Small intestine (tissue), 7 donors: ENCODE data around the gene PNN. TPM values are rescaled to one million over a fixed set of nuclear protein-coding genes. Genes with fewer than 3 reads are reported as not detected.
"Not testable (repeated sequence)": the region's sequence is repeated elsewhere in the genome, so short reads cannot be mapped to it uniquely, and the experiment has no call there.

Experiments used
- DNase-seq, 2 donors: peaks; one replicate each; pipeline versions ENCODE4 v3.0.0 to v3.0.0-alpha.2; 2013
- FAIRE-seq: peaks from 2 replicates; lab custom pipeline; 2012; peaks lifted over from hg19 to GRCh38; lab: Jason Lieb, UNC
- H3K27ac ChIP-seq, 3 donors: one replicate each; pipeline ENCODE4 v1.5.1; 2013; ENCODE audit warnings: low read length in 2 of 3, mild to moderate bottlenecking in 2 of 3, control low read depth in 1 of 3, inconsistent platforms in 1 of 3, low read depth in 1 of 3, moderate library complexity in 1 of 3
- H3K27me3 ChIP-seq, 3 donors: one replicate each; pipeline ENCODE4 v1.6.1; 2013; ENCODE audit warnings: low read length in 3 of 3, inconsistent platforms in 1 of 3; ENCODE audit not compliant: control insufficient read depth in 3 of 3, insufficient read depth in 3 of 3
- H3K36me3 ChIP-seq, 3 donors: one replicate each; pipeline ENCODE4 v1.6.1; 2013; ENCODE audit warnings: low read length in 3 of 3, inconsistent platforms in 1 of 3, low read depth in 1 of 3, mild to moderate bottlenecking in 1 of 3, moderate library complexity in 1 of 3; ENCODE audit not compliant: control insufficient read depth in 3 of 3, insufficient read depth in 2 of 3
- H3K4me1 ChIP-seq, 3 donors: one replicate each; pipeline ENCODE4 v1.6.1; 2013; ENCODE audit warnings: low read length in 2 of 3, inconsistent platforms in 1 of 3, low read depth in 1 of 3, mild to moderate bottlenecking in 1 of 3, moderate library complexity in 1 of 3; ENCODE audit not compliant: control insufficient read depth in 3 of 3, insufficient read depth in 2 of 3
- H3K4me3 ChIP-seq, 3 donors: one replicate each; pipeline ENCODE4 v1.5.1; 2013; ENCODE audit warnings: low read length in 3 of 3, control low read depth in 1 of 3, inconsistent platforms in 1 of 3, low read depth in 1 of 3, mild to moderate bottlenecking in 1 of 3, moderate library complexity in 1 of 3
- H3K9me3 ChIP-seq, 2 donors: one replicate each; pipeline ENCODE4 v1.6.1; 2013; ENCODE audit warnings: low read depth in 1 of 2, low read length in 1 of 2; ENCODE audit not compliant: control insufficient read depth in 2 of 2, insufficient read depth in 1 of 2
- WGBS, 3 donors: extraction: QIAGEN DNeasy Blood & Tissue Kit; methylation state at CpG; one replicate each; pipeline ENCODE4 v1.1.7; 2013; 5-methylcytosine and 5-hydroxymethylcytosine counted together
- polyA plus RNA-seq, 4 donors: library from polyadenylated mRNA; stranded (reverse) in 3 of 4; unstranded in 1 of 4; fragments of 200-250 nt in 3 of 4; fragments of 120-200 nt in 1 of 4; gene quantifications; one replicate each; pipeline versions ENCODE4 v1.2.1 to v1.2.3, GENCODE V29; 2013
- donor health status: healthy with polysubstance abuse.
- donor health status: control.
- donor health status: control.
- donor health status: Bipolar disorder and iron deficiency.
- donor health status: healthy.

The PNN gene
- polyA plus RNA-seq, 4 donors = 21.1 to 129 (median 29.2) TPM

DNA sequence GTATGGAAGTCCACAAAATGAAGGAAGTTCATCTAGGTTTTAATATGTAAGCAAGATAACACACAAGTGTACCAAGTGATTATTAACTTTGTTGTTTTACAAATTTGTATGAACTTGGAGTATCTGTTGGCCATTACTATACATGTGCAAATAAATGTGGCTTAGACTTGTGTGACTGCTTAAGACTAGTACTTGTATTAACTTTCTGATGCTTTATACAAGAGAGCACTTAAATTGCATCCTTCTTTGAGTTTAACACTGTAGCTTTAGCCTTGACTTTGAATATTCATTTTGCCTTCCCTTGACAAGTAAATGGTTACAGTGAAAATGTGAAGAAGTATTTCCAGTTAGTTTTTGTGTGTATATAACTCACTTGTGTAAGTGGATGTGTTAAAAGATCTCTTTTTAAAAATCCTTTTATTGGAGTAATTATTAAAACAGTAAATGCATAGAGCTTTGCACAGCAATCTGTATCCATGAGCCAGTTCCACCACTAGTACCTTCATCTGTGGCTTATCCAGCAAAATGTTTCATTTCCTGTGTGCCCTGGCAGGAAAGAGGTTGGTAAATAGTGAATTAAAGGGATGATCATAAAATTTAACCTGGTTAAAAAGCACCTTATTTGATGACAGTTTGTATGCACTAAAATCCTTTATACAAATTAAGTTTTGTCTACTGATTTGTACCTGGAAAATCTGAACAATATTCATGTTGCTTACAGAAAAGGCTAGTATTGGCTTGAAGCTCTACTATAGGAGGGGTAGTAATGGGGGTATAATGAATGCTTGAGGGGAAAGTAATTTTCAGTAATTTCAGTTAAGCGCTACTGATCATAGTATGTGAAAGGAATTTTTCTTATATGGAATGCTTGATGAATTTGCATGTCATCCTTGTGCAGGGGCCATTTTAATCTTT, 8.0 kb downstream of the PNN start:
- FAIRE-seq (no peak), DNase-seq (no peak)
- H3K9me3 ChIP-seq = no peaks in the 10 kb centered on the region
- 93 to 100% (median 97%) methylated on average over 1 of the region's 1 CpG for WGBS, 3 donors
- H3K27me3 ChIP-seq = no peaks in the 10 kb centered on the region
- peaks cover 0 to 8% (median 0%) of the 10 kb centered on the region in 3 donors for H3K4me1 ChIP-seq
- no peak overlapping the region for H3K27ac ChIP-seq
- H3K4me3 ChIP-seq = no peak overlapping the region
- H3K36me3 ChIP-seq = peaks cover 19 to 36% (median 21%) of the 10 kb centered on the region in 3 donors

DNA sequence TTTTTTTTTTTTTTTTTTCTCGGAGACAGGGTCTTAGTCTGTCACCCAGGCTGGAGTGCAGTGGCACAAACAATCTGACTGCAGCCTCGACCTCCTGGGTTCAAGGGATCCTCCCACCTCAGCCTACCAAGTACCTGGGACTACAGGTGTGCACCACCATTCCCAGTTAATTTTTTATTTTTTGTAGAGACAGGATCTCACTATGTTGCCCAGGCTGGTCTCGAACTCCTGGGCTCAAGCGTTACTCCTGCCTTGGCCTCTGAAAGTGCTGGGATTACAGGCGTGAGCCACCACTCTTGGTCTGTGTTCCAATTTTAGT, 8.6 kb downstream of the PNN start:
- DNase-seq, H3K27me3 ChIP-seq, H3K9me3 ChIP-seq, H3K4me3 ChIP-seq, FAIRE-seq, H3K27ac ChIP-seq, H3K4me1 ChIP-seq: not testable (repeated sequence)
- 91 to 94% (median 93%) methylated on average over 5 of the region's 5 CpGs for WGBS, 3 donors
- peaks cover 15 to 30% (median 18%) of the 10 kb centered on the region in 3 donors for H3K36me3 ChIP-seq

DNA sequence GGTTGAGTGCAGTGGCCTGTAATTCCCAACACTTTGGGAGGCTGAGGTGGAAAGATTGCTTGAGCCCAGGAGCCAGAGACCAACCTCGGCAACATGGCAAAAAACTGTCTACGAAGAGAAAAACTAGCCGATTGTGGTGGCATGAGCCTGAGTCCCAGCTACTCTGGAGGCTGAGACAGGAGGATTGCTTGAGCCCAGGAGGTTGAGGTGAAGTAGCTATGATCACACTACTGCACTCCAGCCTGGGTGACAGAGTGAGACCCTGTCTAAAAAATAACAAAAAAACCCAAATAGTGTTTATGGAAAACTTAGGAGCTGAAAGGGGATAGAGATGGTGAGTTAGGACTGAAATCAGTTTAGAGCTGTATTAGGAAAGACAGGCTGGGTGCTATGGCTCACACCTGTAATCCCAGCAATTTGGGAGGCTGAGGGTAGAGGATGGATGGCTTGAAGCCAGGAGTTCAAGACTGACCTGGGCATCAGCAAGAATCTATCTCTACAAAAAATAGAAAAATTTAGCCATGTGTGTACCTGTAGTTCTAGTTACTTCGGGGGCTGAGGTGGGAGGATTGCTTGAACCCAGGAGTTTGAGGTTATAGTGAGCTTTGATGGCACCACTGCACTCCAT, 9.7 kb downstream of the PNN start:
- Histone ChIP-seq H3K4me3 (no peak overlapping the region), H3K9me3 (no peaks in the 10 kb centered on the region), H3K36me3 (peaks cover 9 to 21% (median 16%) of the 10 kb centered on the region in 3 donors), H3K27me3 (no peaks in the 10 kb centered on the region), H3K4me1 (peaks cover 0 to 8% (median 0%) of the 10 kb centered on the region in 3 donors), H3K27ac (peak overlapping the region in 1 of 3 donors; percentile 14)
- no peak for FAIRE-seq
- DNase-seq = no peak
- WGBS, 3 donors = 96 to 98% (median 98%) methylated on average over 4 of the region's 4 CpGs

DNA sequence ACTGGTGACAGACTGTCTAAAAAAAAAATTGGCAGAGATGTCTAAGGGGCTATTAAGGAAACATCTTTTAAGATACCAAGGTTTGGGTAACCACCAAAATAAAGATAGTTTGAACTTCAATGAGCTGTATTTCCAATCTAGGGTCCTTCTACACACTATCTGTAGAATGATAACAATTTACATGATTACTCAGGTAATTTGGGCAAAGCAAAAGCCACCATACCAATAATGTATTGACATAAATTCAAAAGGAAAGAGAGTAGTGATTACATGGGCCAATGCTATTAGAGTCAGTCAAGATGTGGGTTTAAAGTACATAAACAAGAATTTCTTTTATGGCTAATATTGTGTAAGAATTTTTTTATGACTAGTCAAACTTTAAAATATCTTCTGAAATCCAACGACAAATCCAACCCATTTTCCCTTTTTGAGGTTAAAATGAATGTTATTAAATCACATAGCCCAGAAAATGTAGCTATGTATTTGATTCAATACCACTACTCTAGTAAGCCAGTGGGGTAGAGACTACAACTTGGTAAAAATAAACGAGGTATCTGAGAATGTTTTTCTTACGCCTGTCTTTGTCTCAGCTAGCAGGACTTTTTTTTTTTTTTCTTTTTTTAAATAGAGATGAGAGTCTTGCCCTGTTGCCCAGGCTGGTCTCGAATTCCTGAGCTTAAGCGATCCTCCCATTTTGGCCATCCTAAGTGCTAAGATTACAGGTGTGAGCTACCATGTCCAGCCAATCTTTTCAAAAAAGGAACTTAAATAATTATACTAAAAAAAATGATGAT, 10.4 kb downstream of the PNN start:
- DNase-seq (peak in 1 of 2 donors; percentile 52), FAIRE-seq (no peak)
- peaks cover 0 to 8% (median 0%) of the 10 kb centered on the region in 3 donors for H3K4me1 ChIP-seq
- no peaks in the 10 kb centered on the region for H3K27me3 ChIP-seq
- H3K36me3 ChIP-seq = peaks cover 8 to 19% (median 14%) of the 10 kb centered on the region in 3 donors
- H3K9me3 ChIP-seq = no peaks in the 10 kb centered on the region
- H3K27ac ChIP-seq = peak overlapping the region in 1 of 3 donors; percentile 61
- H3K4me3 ChIP-seq = no peak overlapping the region
- 76 to 87% (median 81%) methylated on average over 5 of the region's 5 CpGs for WGBS, 3 donors

DNA sequence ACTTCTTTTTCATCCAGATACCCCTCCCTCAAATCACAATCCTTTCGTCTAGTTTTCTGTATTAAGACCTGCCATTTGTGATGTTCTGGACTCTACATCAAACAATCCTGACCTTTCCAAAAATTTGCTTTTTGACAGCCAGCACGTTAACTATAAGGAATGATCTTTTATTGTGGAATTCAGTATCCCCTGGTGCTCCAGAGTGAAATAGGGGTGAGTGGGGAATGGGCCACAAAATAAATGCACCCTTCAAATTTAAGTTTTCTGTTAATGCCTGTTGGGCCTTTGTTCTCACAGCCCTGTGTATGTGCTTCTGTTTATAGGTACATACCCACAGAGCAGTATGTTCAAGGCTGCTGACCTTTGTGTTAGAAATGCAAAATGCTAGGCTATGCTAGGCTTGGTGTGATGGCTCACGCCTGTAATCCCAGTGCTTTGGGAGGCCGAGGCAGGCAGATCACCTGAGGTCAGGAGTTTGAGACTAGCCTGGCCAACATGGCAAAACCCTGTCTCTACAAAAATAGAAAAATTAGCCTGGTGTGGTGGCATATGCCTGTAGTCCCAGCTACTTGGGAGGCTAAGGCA, 12.0 kb downstream of the PNN start:
- no peak overlapping the region for H3K27ac ChIP-seq
- H3K9me3 ChIP-seq = no peaks in the 10 kb centered on the region
- H3K36me3 ChIP-seq = peaks cover 2 to 12% (median 2%) of the 10 kb centered on the region in 3 donors
- no peak for DNase-seq
- peaks cover 0 to 8% (median 0%) of the 10 kb centered on the region in 3 donors for H3K4me1 ChIP-seq
- no peak overlapping the region for H3K4me3 ChIP-seq
- no peak for FAIRE-seq
- no peaks in the 10 kb centered on the region for H3K27me3 ChIP-seq
- WGBS, 3 donors = 89 to 94% (median 91%) methylated on average over 4 of the region's 4 CpGs

DNA sequence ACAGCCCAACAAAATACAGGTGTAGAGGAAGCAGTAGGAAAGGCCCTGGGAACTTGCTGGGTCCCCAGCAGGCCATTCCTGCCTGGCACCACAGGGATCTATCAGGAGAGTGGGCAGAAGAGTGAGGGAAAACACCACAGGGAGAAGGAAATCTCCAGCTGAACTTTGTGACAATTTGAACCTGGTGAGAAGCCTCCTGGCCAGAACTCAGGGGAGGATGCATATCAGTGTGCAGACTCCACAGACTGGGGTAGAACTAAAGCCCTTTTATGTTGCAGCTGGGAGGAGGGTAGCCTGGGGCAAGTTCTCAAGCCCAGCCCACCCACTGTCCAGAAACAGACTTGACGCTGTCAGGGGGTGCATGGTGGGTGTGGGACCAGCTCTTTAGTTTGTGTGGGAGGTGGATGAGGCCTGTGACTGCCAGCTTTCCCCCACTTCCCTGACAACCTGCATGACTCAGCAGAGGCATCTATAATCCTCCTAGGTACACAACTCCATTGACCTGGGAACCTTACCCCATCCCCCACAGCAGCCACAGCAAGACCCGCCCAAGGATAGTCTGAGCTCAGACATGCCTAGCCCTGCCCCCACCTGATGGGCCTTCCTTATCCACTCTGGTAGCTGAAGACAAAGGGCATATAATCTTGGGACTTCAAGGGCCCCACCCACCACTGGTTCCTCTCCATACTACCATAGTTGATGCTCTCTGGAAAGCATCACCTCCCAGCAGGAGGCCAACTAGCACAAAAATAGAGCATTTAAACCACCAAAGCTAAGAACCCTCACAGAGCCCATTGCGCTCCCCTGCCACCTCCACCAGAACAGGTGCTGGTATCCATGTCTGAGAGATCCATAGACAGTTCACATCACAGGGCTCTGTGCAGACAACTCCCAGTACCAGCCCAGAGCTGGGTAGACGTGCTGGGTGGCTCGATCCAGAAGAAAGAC, 28.9 kb downstream of the PNN start:
- H3K36me3 ChIP-seq = no peaks in the 10 kb centered on the region
- 68 to 78% (median 73%) methylated on average over 5 of the region's 5 CpGs for WGBS, 3 donors
- H3K4me1 ChIP-seq = peaks cover 0 to 13% (median 2%) of the 10 kb centered on the region in 3 donors
- H3K9me3 ChIP-seq = no peaks in the 10 kb centered on the region
- H3K27ac ChIP-seq = peak overlapping the region; percentile 35 to 70 (median 45)
- no peak overlapping the region for H3K4me3 ChIP-seq
- peak; percentile 78 to 91 for DNase-seq
- H3K27me3 ChIP-seq = no peaks in the 10 kb centered on the region
- no peak for FAIRE-seq

DNA sequence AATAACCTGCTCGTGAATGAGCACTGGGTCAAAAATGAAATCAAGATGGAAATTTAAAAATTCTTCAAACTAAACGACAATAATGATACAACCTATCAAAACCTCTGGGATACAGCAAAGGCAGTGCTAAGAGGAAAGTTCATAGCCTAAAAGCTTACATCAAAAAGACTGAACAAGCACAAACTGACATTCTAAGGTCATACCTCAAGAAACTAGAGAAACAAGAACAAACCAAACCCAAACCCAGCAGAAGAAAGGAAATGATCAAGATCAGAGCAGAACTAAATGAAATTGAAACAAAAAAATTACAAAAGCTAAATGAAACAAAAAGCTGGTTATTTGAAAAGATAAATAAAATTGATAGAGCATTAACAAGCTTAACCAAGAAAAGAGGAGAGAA, 32.4 kb downstream of the PNN start:
- WGBS, 3 donors = 81 to 88% (median 85%) methylated on average over 2 of the region's 2 CpGs
- not testable (repeated sequence) for H3K27me3 ChIP-seq, H3K9me3 ChIP-seq, H3K36me3 ChIP-seq, H3K4me3 ChIP-seq, H3K27ac ChIP-seq, DNase-seq, FAIRE-seq
- peaks cover 0 to 13% (median 2%) of the 10 kb centered on the region in 3 donors for H3K4me1 ChIP-seq
